HEK293 (cell line): ENCODE results near the gene SLCO4A1.

Experiments used
- CTCF ChIP-seq: fragments of 450-650 bp; formaldehyde crosslinking; IDR thresholded peaks from 2 replicates; pipeline ENCODE4 v1.5.1; 2016; ENCODE audit warnings: missing biosample characterization, missing genetic modification characterization
- PRDM1 ChIP-seq: fragments of 450-650 bp; formaldehyde crosslinking; IDR thresholded peaks from 2 replicates; pipeline ENCODE4; 2016; ENCODE audit warnings: missing biosample characterization, missing genetic modification characterization
- TRIM28 ChIP-seq: IDR thresholded peaks from 2 replicates; pipeline ENCODE4 v1.6.1; 2011; ENCODE audit warnings: low read length, control low read depth, borderline replicate concordance
- ZFP41 ChIP-seq: fragments of 450-650 bp; formaldehyde crosslinking; IDR thresholded peaks from 2 replicates; pipeline ENCODE4 v1.5.1; 2016; ENCODE audit warnings: missing biosample characterization, missing genetic modification characterization, borderline replicate concordance
- ZSCAN5A ChIP-seq: fragments of 450-650 bp; formaldehyde crosslinking; IDR thresholded peaks from 2 replicates; pipeline ENCODE4 v1.5.1; 2016; ENCODE audit warnings: missing biosample characterization, missing genetic modification characterization

- no peak for TF ChIP-seq CTCF
- TF ChIP-seq TRIM28: no peak
- TF ChIP-seq ZFP41 (tag by site-specific recombination): no peak
- no peak for TF ChIP-seq PRDM1 (tag by site-specific recombination)
- no peak for TF ChIP-seq ZSCAN5A (tag by site-specific recombination)
Measured at GRCh38 chr20:62644044-62644795, 1.9 kb downstream of the SLCO4A1 start.
